Dedifferentiated amniotic fluid mesenchymal stem cell (primary cell): ENCODE measurements around the gene CASP8AP2.
A peak's percentile ranks its signal among the peaks of the same experiment; 100 is the strongest.
"Not testable (repeated sequence)": the region's sequence is repeated elsewhere in the genome, so short reads cannot be mapped to it uniquely, and the experiment has no call there.

ENCODE experiments used
- DNase-seq: peaks from one replicate; pipeline ENCODE4 v3.0.0-alpha.2; 2016; ENCODE audit errors: extremely low spot score

Gene CASP8AP2

GRCh38 chr6:89819336-89820130 lies 10.1 kb upstream of the CASP8AP2 start, which contains the start of gene MDN1:
MDN1 (minus strand) TSS chr6:89819794; CDS start chr6:89819607, 187 bp downstream.
- DNase-seq: peak; percentile 95

GRCh38 chr6:89826029-89826528 lies 3.6 kb upstream of the CASP8AP2 start:
- DNase-seq: peak; percentile 48

GRCh38 chr6:89828475-89828987 lies 1.1 kb upstream of the CASP8AP2 start:
- DNase-seq: not testable (repeated sequence)

- no peak for DNase-seq
Measured at GRCh38 chr6:89828988-89829471, 650 bp upstream of the CASP8AP2 start.

GRCh38 chr6:89830170-89830809 lies 610 bp downstream of the CASP8AP2 start:
- DNase-seq: no peak

GRCh38 chr6:89834884-89835792 lies 5.5 kb downstream of the CASP8AP2 start:
- DNase-seq: no peak

GRCh38 chr6:89836639-89837222 lies 7.1 kb downstream of the CASP8AP2 start:
- DNase-seq: no peak

GRCh38 chr6:89840538-89840937 lies 10.9 kb downstream of the CASP8AP2 start:
- DNase-seq: no peak

GRCh38 chr6:89842228-89842627 lies 12.5 kb downstream of the CASP8AP2 start:
- no peak for DNase-seq

- DNase-seq: no peak
Measured at GRCh38 chr6:89843070-89843469, 13.4 kb downstream of the CASP8AP2 start.

- DNase-seq: not testable (repeated sequence)
Measured at GRCh38 chr6:89847513-89847912, 17.8 kb downstream of the CASP8AP2 start.

GRCh38 chr6:89853068-89853467 lies 23.4 kb downstream of the CASP8AP2 start:
- peak; percentile 72 for DNase-seq

- DNase-seq: no peak
Measured at GRCh38 chr6:89858041-89858440, 28.4 kb downstream of the CASP8AP2 start.

- DNase-seq: no peak
Measured at GRCh38 chr6:89859744-89860143, 30.1 kb downstream of the CASP8AP2 start.

- DNase-seq: no peak
Measured at GRCh38 chr6:89862273-89862672, 32.6 kb downstream of the CASP8AP2 start.

GRCh38 chr6:89862698-89863097 lies 33.0 kb downstream of the CASP8AP2 start:
- DNase-seq: no peak

GRCh38 chr6:89866024-89866678 lies 36.5 kb downstream of the CASP8AP2 start:
- DNase-seq: no peak

- no peak for DNase-seq
Measured at GRCh38 chr6:89873721-89874120, 44.0 kb downstream of the CASP8AP2 start.

- DNase-seq: no peak
Measured at GRCh38 chr6:89874438-89874837, 44.8 kb downstream of the CASP8AP2 start.

GRCh38 chr6:89886378-89887120 lies 56.9 kb downstream of the CASP8AP2 start:
- no peak for DNase-seq
